HG02981 (cell line): ENCODE measurements around the gene ADIPOR1.
"Not testable (repeated sequence)": the region's sequence is repeated elsewhere in the genome, so short reads cannot be mapped to it uniquely, and the experiment has no call there.

Experiments
- ATAC-seq: cut with Tn5 transposase; IDR thresholded peaks from one replicate; pipeline ENCODE4 v1.9.1; 2021; ENCODE audit warnings: mild to moderate bottlenecking, moderate library complexity; ENCODE audit not compliant: unreplicated experiment

The ADIPOR1 gene

GRCh38 chr1:202957733-202958543 lies at the start of gene ADIPOR1:
TSS of gene ADIPOR1 (minus strand) at chr1:202958312. CDS start at chr1:202951070, 7,242 bp downstream.
- ATAC-seq = peak; percentile 98

- peak; percentile 96 for ATAC-seq
Measured at GRCh38 chr1:203006948-203007871, 49.1 kb upstream of the ADIPOR1 start, which contains the start of gene TMEM183A. TSS of gene TMEM183A (plus strand) at chr1:203007374. CDS start at chr1:203007466, 92 bp downstream.

GRCh38 chr1:203005395-203006142 lies 47.5 kb upstream of the ADIPOR1 start:
- ATAC-seq = not testable (repeated sequence)

GRCh38 chr1:203002951-203003350 lies 44.8 kb upstream of the ADIPOR1 start:
- no peak for ATAC-seq

- ATAC-seq = no peak
Measured at GRCh38 chr1:203001986-203002385, 43.9 kb upstream of the ADIPOR1 start.

- no peak for ATAC-seq
Measured at GRCh38 chr1:203000217-203000944, 42.3 kb upstream of the ADIPOR1 start.

GRCh38 chr1:202998836-202999750 lies 41.0 kb upstream of the ADIPOR1 start:
- no peak for ATAC-seq

- ATAC-seq = no peak
Measured at GRCh38 chr1:202994756-202995155, 36.6 kb upstream of the ADIPOR1 start.

- no peak for ATAC-seq
Measured at GRCh38 chr1:202991112-202991511, 33.0 kb upstream of the ADIPOR1 start.

GRCh38 chr1:202989879-202990278 lies 31.8 kb upstream of the ADIPOR1 start:
- ATAC-seq = no peak

GRCh38 chr1:202987922-202988583 lies 29.9 kb upstream of the ADIPOR1 start:
- ATAC-seq = no peak

- ATAC-seq = no peak
Measured at GRCh38 chr1:202987255-202987654, 29.1 kb upstream of the ADIPOR1 start.

GRCh38 chr1:202986120-202986519 lies 28.0 kb upstream of the ADIPOR1 start:
- not testable (repeated sequence) for ATAC-seq

- no peak for ATAC-seq
Measured at GRCh38 chr1:202982715-202983430, 24.8 kb upstream of the ADIPOR1 start.

- no peak for ATAC-seq
Measured at GRCh38 chr1:202981939-202982338, 23.8 kb upstream of the ADIPOR1 start.

GRCh38 chr1:202979459-202979858 lies 21.3 kb upstream of the ADIPOR1 start:
- ATAC-seq = no peak

- ATAC-seq = no peak
Measured at GRCh38 chr1:202976633-202977032, 18.5 kb upstream of the ADIPOR1 start.

- ATAC-seq = no peak
Measured at GRCh38 chr1:202974856-202975255, 16.7 kb upstream of the ADIPOR1 start.
